ENCODE measurements around the gene P2RY12.

P2RY12 gene

DNA sequence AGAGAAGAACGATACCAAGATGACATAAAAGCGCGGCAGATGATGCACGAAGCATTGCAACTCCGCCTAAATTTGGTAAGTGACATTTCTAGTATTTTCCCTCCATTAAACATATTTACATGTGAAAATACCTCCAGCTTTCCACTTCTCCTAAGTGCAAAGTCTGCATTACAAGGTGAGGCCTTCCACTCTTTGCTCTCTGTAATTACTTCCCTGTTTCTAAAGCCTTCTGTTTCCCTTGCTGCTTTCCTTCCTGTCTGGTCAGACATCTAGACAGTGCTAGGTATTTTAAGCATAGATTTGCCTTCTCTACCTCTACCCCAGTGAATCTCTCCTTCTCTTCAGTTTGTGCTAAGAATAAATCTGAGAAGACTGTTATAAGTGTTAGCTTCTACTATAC, 1.9 kb downstream of the P2RY12 start:
- no peaks in the 10 kb centered on the region; the same call in 1 of the 2 replicates for H3K36me3 ChIP-seq
- no peaks in the 10 kb centered on the region for H3K27me3 ChIP-seq
- H3K4me1 ChIP-seq: peaks cover 14% of the 10 kb centered on the region
- DNase-seq: no peak
- H3K4me3 ChIP-seq (ENCODE audit: low read depth, low read length): no peak overlapping the region
- TF ChIP-seq, protein P1, sequence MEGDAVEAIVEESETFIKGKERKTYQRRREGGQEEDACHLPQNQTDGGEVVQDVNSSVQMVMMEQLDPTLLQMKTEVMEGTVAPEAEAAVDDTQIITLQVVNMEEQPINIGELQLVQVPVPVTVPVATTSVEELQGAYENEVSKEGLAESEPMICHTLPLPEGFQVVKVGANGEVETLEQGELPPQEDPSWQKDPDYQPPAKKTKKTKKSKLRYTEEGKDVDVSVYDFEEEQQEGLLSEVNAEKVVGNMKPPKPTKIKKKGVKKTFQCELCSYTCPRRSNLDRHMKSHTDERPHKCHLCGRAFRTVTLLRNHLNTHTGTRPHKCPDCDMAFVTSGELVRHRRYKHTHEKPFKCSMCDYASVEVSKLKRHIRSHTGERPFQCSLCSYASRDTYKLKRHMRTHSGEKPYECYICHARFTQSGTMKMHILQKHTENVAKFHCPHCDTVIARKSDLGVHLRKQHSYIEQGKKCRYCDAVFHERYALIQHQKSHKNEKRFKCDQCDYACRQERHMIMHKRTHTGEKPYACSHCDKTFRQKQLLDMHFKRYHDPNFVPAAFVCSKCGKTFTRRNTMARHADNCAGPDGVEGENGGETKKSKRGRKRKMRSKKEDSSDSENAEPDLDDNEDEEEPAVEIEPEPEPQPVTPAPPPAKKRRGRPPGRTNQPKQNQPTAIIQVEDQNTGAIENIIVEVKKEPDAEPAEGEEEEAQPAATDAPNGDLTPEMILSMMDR (IDR thresholded peaks at IDR 0.05; ENCODE audit: low read depth, low read length): no peak
- no peaks in the 10 kb centered on the region for H3K9me3 ChIP-seq

DNA sequence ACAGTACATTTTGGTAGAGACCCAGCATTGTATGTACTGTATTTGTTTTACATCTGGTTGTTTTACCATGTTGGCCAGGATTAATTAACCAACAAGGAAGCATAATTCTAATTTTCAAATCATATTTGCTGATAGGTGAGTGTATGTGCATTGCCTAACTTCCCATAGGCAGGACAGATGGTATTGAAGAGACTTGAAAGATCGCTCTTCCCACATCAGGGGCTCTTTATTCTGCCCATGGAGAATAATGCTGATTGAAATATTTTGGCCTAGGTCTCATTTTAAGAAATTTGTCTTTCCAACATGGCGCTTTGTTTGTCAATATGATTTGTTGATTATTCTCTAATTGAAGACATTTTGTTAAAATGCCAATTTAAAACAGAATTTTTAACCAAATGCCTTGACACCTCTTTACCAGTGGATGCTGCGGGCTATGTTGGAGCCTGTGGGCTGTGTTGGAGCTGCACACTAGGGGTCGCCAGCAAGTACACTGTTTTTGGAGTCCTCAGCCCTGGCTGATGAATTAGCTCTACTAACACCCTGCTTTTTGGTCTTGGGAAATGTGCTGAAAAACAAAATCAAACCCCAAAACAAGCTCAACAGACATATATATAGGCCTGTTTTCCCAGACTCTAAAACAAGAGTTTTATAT, 5.3 kb downstream of the P2RY12 start:
- Histone ChIP-seq H3K4me3 (ENCODE audit: low read depth, low read length) (no peak overlapping the region), H3K27me3 (no peaks in the 10 kb centered on the region), H3K4me1 (peaks cover 11% of the 10 kb centered on the region), H3K36me3 (peaks cover 7% of the 10 kb centered on the region), H3K9me3 (no peaks in the 10 kb centered on the region)
- DNase-seq: peak; percentile 46
- TF ChIP-seq, protein P1 (IDR thresholded peaks at IDR 0.05; ENCODE audit: low read depth, low read length): peak; percentile 83

DNA sequence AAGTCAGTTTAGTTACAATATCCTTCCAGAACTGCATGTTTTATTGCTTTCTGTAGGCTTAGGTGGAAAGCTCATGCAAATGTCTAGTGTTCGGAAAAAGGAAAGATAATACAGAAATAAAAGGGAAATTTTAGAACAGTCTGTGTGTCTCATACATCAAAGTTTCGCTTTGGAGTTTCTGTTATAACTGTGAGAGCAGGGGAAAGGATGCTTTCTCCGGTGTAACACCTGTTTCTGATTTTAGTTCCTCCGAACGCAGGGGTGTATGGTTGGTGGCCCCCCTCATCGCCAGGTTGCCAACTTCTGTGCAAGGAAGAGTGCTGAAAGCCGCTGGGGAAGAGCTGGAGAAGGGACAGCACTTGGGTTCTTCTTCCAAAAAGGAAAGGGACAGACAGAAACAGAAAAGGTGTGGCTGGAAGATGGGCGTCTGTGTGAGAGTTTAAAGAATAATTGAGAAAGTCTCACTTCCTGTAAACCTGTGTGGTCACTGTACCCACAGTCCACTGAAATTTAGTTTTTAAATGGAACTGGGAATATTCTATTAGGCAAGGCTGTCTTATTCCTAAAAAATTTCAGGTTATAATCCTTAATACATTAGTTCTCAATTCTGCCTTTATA, 6.7 kb downstream of the P2RY12 start:
- DNase-seq: no peak
- Histone ChIP-seq H3K36me3 (peaks cover 7% of the 10 kb centered on the region), H3K4me1 (peaks cover 2% of the 10 kb centered on the region), H3K9me3 (no peaks in the 10 kb centered on the region), H3K27me3 (no peaks in the 10 kb centered on the region), H3K4me3 (ENCODE audit: low read depth, low read length) (no peak overlapping the region)
- TF ChIP-seq, protein P1 (IDR thresholded peaks at IDR 0.05; ENCODE audit: low read depth, low read length): no peak

DNA sequence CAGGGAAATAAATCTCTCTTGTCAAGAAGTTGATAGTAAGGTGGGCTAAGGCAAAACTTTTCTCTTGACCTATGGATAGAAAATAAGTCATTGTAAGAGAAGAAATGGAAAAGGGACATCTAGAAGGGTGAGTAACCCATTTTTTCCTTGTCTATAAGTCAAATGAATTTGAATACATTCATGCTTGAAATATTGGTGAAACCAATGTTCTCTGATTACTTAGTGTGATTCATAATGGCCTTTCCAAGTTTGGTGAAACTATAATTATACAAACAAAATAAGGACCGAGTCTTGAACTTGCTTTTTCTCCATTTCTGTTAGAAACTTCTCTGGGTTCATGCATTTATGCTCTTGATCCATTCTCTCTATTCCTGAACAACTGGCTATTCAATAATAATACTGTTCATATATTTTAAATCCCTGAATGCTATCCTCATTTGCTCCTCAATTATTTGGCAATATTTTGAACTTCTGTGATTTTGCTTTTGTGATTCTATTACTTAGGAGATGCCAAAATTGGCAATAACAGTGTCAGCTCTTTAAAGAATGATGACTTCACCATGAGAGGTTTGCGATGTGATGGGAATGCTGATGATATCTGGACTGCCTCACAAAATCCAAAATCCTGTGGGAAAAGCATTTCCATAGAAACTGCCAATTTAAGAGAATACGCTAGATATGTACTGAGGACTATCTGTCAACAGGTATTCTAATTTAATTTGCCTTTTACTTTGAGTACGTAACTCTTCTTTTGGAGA, 12.3 kb downstream of the P2RY12 start:
- DNase-seq: no peak
- Histone ChIP-seq H3K9me3 (no peaks in the 10 kb centered on the region), H3K27me3 (no peaks in the 10 kb centered on the region), H3K4me1 (no peaks in the 10 kb centered on the region), H3K4me3 (ENCODE audit: low read depth, low read length) (no peak overlapping the region), H3K36me3 (peaks cover 7% of the 10 kb centered on the region)
- TF ChIP-seq, protein P1 (IDR thresholded peaks at IDR 0.05; ENCODE audit: low read depth, low read length): no peak

DNA sequence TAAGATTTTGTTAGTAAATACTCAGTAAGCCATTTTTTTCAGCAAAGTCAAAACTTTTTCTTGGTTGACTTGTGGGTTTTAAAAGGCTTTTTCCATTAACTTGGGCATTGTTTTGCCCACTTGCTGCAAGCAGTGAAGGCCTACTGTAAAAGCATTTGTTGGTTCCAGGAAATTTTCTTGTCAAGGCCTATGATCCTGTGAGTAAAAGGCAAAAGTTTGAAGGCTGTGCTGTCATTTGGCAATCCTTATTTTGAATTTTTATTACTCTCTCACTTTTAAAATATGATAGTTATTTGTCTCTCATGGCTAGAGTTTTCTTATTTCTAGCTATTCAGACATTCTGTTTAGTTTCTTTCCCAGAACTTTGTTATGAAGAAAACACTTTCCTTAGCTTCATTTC, 13.0 kb downstream of the P2RY12 start:
- Histone ChIP-seq H3K36me3 (no peaks in the 10 kb centered on the region; the same call in 1 of the 2 replicates), H3K9me3 (no peaks in the 10 kb centered on the region), H3K27me3 (no peaks in the 10 kb centered on the region), H3K4me1 (no peaks in the 10 kb centered on the region), H3K4me3 (ENCODE audit: low read depth, low read length) (no peak overlapping the region)
- no peak for DNase-seq
- TF ChIP-seq, protein P1 (IDR thresholded peaks at IDR 0.05; ENCODE audit: low read depth, low read length): no peak
